Neural cell (in vitro differentiated cells): ENCODE data around the gene SLC22A23.

Experiments
- CTCF ChIP-seq: fragments of 450-650 bp; IDR thresholded peaks from 2 replicates; pipeline ENCODE4 v1.5.1; 2014; ENCODE audit warnings: antibody characterized with exemption, mild to moderate bottlenecking, moderate library complexity; ENCODE audit not compliant: poor library complexity, severe bottlenecking
- EP300 ChIP-seq: fragments of 450-650 bp; conservative IDR thresholded peaks from 2 replicates; pipeline ENCODE4 v1.6.1; 2014; ENCODE audit warnings: antibody characterized with exemption, mild to moderate bottlenecking, moderate library complexity; ENCODE audit not compliant: poor library complexity, severe bottlenecking
- MXI1 ChIP-seq: fragments of 450-650 bp; conservative IDR thresholded peaks from 2 replicates; pipeline ENCODE4 v1.6.1; 2014; ENCODE audit warnings: antibody characterized with exemption, mild to moderate bottlenecking; ENCODE audit not compliant: poor library complexity, severe bottlenecking
- POLR2AphosphoS5 ChIP-seq: IDR thresholded peaks from 2 replicates; pipeline ENCODE4 v1.6.1; 2012
- RAD21 ChIP-seq: fragments of 450-650 bp; conservative IDR thresholded peaks from 2 replicates; pipeline ENCODE4 v1.6.1; 2014; ENCODE audit warnings: antibody characterized with exemption, mild to moderate bottlenecking, moderate library complexity
- SMC3 ChIP-seq: fragments of 450-650 bp; conservative IDR thresholded peaks from 2 replicates; pipeline ENCODE4 v1.6.1; 2014; ENCODE audit warnings: antibody characterized with exemption, mild to moderate bottlenecking, moderate library complexity; ENCODE audit not compliant: poor library complexity
- TAF1 ChIP-seq: IDR thresholded peaks from 2 replicates; pipeline ENCODE4 v1.6.1; 2012; ENCODE audit warnings: low read depth

- TF ChIP-seq CTCF (no peak), RAD21 (no peak), EP300 (no peak), TAF1 (no peak), POLR2AphosphoS5 (no peak), SMC3 (no peak), MXI1 (no peak)
Observed at GRCh38 chr6:3289664-3290055, 167.2 kb downstream of the SLC22A23 start.
